GM11168 (cell line): Measurements from ENCODE around the gene DENND2D.

Experiments used
- in situ Hi-C: fragments of 300-500 bp; cut with MboI; formaldehyde crosslinking; loops from one replicate; pipeline ENCODE4 v1.12.0; 2022; ENCODE audit warnings: low sequenced_read_pairs; ENCODE audit not compliant: unreplicated experiment

The DENND2D gene

DNA sequence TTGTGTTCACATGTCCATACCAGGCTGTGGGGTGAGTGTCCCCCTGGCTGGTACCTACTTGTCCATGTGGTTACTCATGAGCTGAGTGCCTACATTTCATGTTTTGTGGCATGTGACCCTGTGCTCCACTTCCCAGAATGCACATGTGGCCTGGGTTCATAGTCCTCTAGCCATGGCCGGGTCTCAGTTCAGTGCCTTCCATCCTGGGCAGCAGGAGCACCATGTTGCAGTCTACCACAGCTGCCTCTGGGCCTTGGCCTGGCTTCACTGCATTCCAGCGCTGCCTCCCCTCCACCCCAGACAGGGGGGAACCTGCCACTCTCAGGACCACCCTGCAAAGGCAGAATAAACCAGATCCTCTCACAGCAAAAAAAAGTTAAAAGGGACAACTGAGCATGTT is 54.9 kb downstream of the DENND2D start:
- in situ Hi-C loops = no loop called here

DNA sequence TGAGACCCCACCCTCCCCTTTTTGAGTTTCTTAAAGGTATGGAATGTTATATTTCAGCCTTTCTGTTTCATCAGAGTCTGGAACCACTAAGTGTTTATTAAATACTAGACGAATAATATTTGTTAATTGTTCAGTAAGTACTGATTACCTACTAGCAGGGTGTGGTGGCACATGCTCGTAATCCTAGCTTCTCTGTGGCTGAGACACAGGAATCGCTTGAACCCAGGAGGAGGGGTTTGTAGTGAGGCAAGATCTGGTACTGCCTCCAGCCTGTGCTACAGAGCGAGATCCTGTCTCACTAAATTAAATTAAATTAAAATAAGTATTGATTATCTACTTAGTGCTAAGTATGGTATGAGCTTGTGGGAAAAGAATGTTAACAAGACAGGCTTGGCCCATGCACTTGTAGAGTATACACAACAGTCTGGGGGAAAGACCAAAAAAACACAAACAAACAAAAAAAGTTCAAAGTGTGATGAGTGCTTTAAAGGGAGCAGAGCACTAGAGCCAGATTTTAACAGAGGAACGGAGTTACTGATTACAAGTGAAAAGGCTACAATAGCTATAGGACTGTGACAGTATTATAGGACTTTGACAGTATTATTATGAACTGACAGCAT is 58.0 kb downstream of the DENND2D start:
- in situ Hi-C loops = loop anchor here (5.0 kb wide), 1 partner anchor 80 kb away; no protein-coding TSS in a partner anchor

DNA sequence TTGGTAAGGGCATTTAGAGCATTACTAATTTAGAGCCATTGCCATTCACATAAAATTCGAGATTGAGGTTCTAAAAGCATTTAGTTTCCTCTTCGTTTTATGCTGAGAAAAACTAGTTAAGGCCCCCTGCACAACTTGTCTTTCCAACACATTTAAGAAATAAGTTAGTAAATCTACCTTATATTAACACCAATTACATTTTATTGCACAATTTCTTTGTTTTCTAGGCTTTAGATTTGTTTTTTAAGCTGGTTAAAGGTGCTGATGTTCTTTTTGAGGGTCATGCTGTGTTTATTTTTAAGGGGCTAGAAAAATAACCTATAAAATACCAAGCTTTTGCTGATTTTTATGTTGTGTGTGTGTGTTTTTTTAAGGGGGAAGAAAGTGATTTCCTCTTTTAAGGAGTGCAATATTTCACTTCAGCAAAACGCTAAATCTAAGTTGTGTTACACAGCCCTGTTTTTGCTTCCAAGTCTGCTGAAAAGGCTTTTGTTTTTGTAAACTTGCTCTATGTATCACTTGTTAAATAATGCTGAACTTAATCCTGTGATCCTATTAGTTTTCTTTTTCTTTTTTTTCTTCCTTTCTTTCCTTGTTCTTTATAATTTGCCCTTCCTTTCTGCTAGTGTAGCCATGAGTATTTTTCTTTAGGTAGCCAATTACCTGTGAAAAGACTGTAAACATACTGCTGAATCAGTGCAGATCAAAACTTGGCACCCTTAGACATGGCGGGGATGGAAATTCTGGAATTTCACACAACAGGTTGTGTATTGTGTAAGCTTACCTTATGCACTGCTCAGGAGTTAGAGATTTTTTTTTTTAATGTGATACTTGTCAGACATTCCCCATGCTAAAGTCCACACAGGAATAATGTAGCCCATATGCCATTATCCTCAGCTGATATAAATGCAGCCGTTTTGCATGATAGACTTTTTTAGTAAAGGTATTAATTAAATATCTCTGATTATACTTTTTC is 58.9 kb downstream of the DENND2D start:
- in situ Hi-C loops = loop anchor here (5.0 kb wide), 1 partner anchor 81 kb away; no protein-coding TSS in a partner anchor

DNA sequence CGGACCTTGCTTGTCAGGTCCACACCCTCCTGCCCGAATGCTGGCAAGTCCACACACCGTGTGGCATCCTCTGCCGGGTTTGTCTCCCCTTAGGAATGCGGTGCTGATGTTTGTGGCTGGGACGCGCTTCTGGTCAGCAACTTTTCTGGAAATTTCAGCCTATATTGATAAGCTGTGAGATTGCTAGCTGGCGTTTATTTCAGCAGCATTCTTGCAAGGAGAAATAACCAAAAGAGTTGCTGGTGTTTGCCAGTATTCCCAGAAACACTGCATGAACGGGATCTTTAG is 59.8 kb downstream of the DENND2D start:
- in situ Hi-C loops = loop anchor here (5.0 kb wide), 1 partner anchor 82 kb away; no protein-coding TSS in a partner anchor

DNA sequence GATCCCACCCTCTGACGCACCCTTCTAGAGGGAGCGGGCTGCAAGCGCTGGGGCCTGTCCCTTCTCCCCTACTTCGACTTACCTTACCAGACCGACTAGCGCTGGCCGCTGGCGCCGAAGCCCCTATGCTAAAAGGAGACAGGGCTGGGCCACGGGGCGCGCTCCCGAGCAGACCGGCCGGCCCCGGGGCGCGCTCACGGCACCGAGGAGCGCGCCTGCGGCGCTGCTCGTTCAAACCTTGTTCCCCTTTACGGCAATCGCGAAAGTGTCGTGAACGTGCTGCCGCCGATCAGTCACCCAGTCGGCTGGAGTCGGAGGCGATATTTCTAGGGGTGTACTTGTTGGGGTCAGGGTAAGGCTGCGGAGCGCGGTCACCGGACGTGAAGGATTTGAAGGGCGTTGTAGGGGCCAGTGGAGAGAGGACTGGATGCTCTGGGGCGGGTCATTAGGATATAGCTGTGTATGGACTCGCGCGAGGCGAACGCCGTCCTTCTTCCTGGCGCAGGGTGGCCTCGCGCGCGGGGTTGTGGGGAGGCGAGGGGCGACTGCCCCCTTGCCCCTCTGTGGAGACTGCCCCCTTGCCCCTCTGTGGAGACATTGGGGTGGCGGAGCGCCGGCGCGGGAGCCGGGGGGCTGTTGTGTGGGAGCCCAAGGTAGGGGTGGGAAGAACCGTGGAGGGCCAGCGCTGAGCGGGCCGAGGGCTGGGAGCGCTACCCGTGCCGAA is 60.3 kb downstream of the DENND2D start, which contains the start of the genes CEPT1 and DRAM2:
Gene CEPT1 (plus strand): TSS at position 268 of the 724 bp plus-strand sequence. CDS start 7,492 bp downstream, outside the sequence.
Gene DRAM2 (minus strand): TSS at position 138 of the 724 bp plus-strand sequence. CDS start 8,539 bp downstream, outside the sequence.
- in situ Hi-C loops = loop anchor here (5.0 kb wide), 1 partner anchor 82 kb away; no protein-coding TSS in a partner anchor

DNA sequence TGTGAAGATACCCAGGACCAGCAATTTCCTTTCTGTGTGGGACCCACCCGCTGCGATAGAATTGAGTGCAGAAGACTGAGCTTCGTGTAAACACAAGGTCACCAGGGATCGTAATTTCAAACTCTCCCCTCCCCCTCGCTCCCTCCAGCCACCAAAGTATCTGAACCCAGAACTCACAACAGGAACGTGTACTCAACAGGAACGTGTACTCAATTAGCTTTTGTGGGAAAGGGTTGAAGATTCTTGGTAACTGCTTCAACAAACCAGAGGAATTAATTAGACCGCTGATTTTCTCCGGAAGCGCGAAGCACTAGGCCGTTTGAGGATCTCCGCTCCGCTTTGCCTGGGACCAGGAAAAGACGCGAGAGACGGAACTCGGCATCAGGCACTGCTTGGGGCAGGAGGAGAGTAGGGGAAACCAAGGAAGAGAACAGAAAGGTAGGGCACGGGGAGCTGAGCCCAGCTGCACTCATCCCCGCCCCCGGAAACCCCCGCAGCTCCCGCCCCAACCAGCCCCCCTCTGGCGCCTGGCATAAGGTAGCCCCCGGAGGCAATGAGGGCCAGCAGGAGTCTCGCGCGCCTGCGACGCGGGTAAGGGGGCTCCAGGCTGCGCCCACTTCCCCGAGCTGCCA is 61.0 kb downstream of the DENND2D start:
- in situ Hi-C loops = no loop called here
